ENCODE measurements around the gene ZNF282. TPM values are rescaled to one million over a fixed set of nuclear protein-coding genes. Genes with fewer than 3 reads are reported as not detected.

ZNF282 gene
- 21.3 and 38.9 TPM in 2 replicates for total RNA-seq

DNA sequence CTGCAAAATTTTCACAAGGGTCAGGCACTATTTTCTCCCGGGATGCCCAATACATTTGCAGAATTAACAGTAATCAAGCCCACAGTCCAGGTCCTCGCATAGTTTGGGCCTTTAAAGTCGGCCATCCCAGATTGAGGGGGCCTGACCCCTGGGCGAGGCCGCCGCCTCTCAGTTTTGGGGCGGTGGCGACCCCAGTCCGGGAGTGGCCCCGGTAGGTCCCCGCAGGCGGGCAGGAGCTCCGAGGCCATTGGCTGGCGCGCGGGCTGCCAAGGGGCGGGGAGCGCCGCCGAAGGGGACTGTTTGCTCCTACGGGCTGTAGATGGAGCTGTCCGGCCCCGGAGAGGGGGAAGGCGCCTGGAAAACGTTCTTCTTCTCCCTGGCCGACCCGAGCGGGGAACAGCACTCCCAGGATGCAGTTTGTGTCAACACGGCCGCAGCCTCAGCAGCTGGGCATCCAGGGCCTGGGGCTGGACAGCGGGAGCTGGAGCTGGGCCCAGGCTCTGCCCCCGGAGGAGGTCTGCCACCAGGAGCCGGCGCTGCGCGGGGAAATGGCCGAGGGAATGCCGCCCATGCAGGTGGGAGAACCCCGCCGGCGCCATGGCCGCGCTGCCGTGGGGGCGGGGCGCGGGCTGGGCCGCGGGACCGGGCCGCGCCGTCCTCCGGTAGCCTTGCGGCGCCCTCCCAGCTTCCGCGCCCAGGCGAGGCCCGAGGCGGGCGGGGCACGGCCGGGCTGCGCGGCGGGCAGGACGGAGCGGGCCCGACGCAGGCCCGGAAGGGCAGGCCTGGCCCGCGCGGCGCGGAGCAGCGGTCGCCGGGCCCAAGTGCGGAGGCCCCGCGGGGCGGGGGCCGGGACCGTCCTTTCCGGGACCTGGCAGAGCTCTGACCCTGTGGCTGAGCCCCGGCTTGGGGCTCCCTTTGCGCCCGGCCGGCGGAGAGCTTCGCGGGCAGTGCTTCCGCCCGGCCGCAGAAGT lies at the start of gene ZNF282:
Gene ZNF282 (plus strand): TSS at position 367 of the 971 bp plus-strand sequence. CDS start 44 bp downstream, at position 411.

DNA sequence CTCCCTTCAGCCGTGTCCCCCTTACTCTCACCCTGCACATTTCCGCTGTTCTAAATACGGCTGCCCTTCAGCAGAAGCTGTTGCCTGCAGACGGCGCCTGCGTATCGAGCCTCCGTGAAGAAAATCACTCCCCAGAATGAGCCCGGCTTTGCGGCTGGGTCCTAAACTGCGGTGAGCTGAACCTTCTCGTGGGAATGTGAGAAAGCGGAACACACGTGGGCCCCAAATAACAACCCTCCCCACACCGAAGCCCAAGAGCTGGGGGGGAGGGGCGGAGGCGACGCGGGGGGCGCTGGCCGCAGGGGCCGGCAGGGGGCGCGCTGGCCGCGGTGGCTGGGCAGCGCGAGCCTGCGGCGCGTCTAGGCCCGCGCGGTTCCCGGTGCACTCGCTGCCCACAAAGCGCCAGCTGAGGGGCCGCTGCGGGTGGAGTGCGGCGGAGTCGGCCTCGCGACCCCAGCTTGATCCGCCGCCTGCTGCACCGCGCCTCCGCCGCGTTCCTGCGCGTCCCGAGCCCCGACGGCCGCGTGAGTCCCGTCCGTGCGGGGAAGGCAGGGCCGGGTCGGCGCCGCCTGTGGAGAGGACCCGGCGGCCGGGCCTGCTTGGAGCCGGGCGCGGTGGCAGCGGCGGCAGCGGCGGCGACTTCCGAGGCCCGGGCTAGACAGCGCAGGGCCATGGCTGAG lies 48.1 kb upstream of the ZNF282 start, which contains the start of gene ZNF398:
Gene ZNF398 (plus strand): TSS at position 382 of the 680 bp plus-strand sequence. CDS start 290 bp downstream, at position 672.

DNA sequence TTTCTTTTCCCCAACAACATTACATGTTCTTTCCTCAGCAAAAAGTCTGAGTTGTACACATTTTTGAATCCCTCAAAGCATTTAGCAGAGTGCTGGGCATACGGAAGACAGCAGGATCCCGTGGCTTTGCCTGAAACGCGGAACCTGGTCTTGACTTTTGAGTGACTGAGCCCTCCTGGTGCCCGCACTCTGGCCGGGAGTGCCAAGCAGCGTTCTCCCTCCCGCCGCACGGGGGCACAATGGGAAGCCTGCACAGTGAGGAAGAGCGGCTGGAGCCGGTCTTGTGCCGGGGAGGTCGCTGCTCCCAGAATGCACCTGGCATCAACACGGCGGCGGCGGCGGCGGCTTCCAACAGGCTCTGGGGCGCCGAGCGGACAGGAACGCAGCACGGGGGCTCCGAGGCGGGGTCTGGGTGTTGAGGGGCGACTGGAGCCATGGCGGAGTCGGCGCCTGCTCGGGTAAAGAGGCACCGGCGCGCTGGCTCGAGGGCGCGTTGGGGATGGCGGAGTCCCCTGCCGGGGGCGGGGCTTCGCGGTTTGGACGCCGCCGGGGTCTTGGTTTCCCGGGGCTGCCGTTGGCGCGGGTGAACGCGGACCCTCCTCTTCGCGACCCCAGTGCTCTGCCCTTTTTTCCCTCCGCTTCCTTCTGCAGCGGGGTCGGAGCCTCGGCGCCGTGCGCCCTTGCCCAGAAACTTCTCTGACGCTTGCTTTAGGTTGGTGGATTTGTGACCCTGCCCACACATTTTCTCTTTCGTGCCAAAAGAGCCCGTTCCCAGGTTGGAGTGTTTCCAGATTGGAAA lies 44.2 kb downstream of the ZNF282 start, which contains the start of gene ZNF212:
Gene ZNF212 (plus strand): TSS at position 307 of the 799 bp plus-strand sequence. CDS start 128 bp downstream, at position 435.

DNA sequence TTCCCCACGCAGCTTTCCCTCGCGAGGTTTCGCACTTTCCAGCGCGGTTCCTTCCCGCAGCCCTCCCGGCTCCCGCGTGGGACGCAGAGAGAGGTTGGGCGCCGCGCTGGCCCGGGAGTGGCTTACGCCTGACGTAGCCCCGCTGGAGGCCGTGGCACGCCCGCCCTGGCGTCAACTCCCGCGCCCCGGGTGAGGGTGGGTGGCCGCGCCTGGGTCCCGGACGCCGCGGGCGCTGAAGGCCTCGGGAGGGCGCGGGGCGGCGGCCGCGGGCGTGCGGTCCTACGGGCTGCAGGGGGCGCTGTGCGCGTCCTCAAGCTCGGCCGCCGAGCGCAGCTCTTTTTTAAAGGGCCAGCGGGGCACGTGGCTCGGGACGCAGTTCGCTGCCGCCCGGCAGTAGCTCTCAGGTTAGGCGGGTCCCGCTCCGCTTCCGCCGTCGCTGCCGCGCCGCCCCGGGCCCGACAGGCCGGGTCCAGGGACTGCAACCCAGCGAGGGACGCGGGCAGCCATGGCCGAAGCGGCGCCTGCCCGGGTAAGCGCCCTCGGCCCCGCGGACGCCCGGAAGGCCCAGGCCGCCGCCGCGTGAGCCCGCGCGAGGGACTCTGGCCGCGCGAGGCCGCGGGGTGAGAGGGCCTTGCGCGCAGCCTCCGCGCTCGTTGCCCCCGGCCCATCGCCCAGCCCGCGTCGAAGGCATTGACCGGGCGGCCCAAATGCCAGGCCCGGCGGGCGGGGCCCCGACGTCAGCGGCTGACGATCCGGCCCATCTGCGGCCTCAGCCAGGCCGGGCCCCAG lies 66.7 kb downstream of the ZNF282 start, which contains the start of gene ZNF783:
Gene ZNF783 (plus strand): TSS at position 368 of the 789 bp plus-strand sequence. CDS start 138 bp downstream, at position 506.

Small RNA genes lying within 50 kb of the gene (small RNA-seq; reads per million reads assigned to genes)
- gene AC004890.1, result not detected

Other genes starting within 250 kb of the ZNF282 start
- gene PDIA4, start 167.0 kb upstream of the ZNF282 start, total RNA-seq, result 226 and 348 TPM in 2 replicates
- 4.4 and 7.4 TPM in 2 replicates for gene ZNF786, start 104.8 kb upstream of the ZNF282 start, total RNA-seq
- 1.6 and 2.2 TPM in 2 replicates for gene ZNF425, start 69.2 kb upstream of the ZNF282 start, total RNA-seq
- gene ZNF398, start 48.1 kb upstream of the ZNF282 start, total RNA-seq, result 13.2 and 17.2 TPM in 2 replicates
- gene ZNF212, start 44.1 kb downstream of the ZNF282 start, total RNA-seq, result 4.4 and 4.5 TPM in 2 replicates
- 6.6 and 8.0 TPM in 2 replicates for gene ZNF783, start 66.7 kb downstream of the ZNF282 start, total RNA-seq